ENCODE results near the gene INPP5F. TPM values are rescaled to one million over a fixed set of nuclear protein-coding genes. Genes with fewer than 3 reads are reported as not detected.

INPP5F gene
- total and polyA plus RNA-seq, 9 of the 15 experiments (the other 6 are each of a cell fraction or from before 2014, with no cell fraction given), result 1.6 to 7.3 (median 6.0) TPM

GRCh38 chr10:119737823-119738222 lies 12.0 kb downstream of the INPP5F start (continued):
- TF ChIP-seq ZNF23 (CRISPR knock-in tag; IDR thresholded peaks at IDR 0.05), result no peak
- TF ChIP-seq FOSL1 (tag; conservative IDR thresholded peaks at IDR 0.05), result peak; percentile 82
- TF ChIP-seq TARDBP (IDR thresholded peaks at IDR 0.05), result no peak
- TF ChIP-seq ZNF780A (CRISPR knock-in tag; IDR thresholded peaks at IDR 0.05), result no peak
- no peak for TF ChIP-seq KLF6 (CRISPR knock-in tag; IDR thresholded peaks at IDR 0.05; ENCODE audit: borderline replicate concordance)
- TF ChIP-seq, protein P1, sequence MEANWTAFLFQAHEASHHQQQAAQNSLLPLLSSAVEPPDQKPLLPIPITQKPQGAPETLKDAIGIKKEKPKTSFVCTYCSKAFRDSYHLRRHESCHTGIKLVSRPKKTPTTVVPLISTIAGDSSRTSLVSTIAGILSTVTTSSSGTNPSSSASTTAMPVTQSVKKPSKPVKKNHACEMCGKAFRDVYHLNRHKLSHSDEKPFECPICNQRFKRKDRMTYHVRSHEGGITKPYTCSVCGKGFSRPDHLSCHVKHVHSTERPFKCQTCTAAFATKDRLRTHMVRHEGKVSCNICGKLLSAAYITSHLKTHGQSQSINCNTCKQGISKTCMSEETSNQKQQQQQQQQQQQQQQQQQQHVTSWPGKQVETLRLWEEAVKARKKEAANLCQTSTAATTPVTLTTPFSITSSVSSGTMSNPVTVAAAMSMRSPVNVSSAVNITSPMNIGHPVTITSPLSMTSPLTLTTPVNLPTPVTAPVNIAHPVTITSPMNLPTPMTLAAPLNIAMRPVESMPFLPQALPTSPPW (CRISPR knock-in tag; IDR thresholded peaks at IDR 0.05), result no peak
- TF ChIP-seq, protein P2, sequence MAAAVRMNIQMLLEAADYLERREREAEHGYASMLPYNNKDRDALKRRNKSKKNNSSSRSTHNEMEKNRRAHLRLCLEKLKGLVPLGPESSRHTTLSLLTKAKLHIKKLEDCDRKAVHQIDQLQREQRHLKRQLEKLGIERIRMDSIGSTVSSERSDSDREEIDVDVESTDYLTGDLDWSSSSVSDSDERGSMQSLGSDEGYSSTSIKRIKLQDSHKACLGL (CRISPR knock-in tag; IDR thresholded peaks at IDR 0.05; ENCODE audit: borderline replicate concordance, poor library complexity, severe bottlenecking), result no peak
- TF ChIP-seq, protein P3, sequence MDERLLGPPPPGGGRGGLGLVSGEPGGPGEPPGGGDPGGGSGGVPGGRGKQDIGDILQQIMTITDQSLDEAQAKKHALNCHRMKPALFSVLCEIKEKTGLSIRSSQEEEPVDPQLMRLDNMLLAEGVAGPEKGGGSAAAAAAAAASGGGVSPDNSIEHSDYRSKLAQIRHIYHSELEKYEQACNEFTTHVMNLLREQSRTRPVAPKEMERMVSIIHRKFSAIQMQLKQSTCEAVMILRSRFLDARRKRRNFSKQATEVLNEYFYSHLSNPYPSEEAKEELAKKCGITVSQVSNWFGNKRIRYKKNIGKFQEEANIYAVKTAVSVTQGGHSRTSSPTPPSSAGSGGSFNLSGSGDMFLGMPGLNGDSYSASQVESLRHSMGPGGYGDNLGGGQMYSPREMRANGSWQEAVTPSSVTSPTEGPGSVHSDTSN (CRISPR knock-in tag; IDR thresholded peaks at IDR 0.05; ENCODE audit: low read depth), result no peak
- TF ChIP-seq, protein P3 (tag; conservative IDR thresholded peaks at IDR 0.05; ENCODE audit: low read depth), result peak; percentile 25; the same call in 1 of the 2 replicates
- no peak for TF ChIP-seq ZNF316 (IDR thresholded peaks at IDR 0.05)
- no peak for TF ChIP-seq ZNF57 (CRISPR knock-in tag; IDR thresholded peaks at IDR 0.05)
- TF ChIP-seq ZNF184 (CRISPR knock-in tag; IDR thresholded peaks at IDR 0.05), result no peak
- TF ChIP-seq, protein P4, sequence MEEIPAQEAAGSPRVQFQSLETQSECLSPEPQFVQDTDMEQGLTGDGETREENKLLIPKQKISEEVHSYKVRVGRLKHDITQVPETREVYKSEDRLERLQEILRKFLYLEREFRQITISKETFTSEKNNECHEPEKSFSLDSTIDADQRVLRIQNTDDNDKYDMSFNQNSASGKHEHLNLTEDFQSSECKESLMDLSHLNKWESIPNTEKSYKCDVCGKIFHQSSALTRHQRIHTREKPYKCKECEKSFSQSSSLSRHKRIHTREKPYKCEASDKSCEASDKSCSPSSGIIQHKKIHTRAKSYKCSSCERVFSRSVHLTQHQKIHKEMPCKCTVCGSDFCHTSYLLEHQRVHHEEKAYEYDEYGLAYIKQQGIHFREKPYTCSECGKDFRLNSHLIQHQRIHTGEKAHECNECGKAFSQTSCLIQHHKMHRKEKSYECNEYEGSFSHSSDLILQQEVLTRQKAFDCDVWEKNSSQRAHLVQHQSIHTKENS (CRISPR knock-in tag; IDR thresholded peaks at IDR 0.05), result no peak
- TF ChIP-seq SIN3B (IDR thresholded peaks at IDR 0.05; ENCODE audit: low read depth), result no peak
- TF ChIP-seq GTF2E2 (tag; IDR thresholded peaks at IDR 0.05), result 0 out of 2 replicates have a peak, but pooled peaks have one; percentile 25
- no peak for TF ChIP-seq SIRT6 (IDR thresholded peaks at IDR 0.05; ENCODE audit: low read depth, low read length)
- TF ChIP-seq ZNF75A (CRISPR knock-in tag; IDR thresholded peaks at IDR 0.05), result no peak
- TF ChIP-seq ZNF134 (CRISPR knock-in tag; conservative IDR thresholded peaks at IDR 0.05), result no peak
- TF ChIP-seq HNRNPL (IDR thresholded peaks at IDR 0.05; ENCODE audit: low read depth, low read length), result no peak
- TF ChIP-seq, protein P5, sequence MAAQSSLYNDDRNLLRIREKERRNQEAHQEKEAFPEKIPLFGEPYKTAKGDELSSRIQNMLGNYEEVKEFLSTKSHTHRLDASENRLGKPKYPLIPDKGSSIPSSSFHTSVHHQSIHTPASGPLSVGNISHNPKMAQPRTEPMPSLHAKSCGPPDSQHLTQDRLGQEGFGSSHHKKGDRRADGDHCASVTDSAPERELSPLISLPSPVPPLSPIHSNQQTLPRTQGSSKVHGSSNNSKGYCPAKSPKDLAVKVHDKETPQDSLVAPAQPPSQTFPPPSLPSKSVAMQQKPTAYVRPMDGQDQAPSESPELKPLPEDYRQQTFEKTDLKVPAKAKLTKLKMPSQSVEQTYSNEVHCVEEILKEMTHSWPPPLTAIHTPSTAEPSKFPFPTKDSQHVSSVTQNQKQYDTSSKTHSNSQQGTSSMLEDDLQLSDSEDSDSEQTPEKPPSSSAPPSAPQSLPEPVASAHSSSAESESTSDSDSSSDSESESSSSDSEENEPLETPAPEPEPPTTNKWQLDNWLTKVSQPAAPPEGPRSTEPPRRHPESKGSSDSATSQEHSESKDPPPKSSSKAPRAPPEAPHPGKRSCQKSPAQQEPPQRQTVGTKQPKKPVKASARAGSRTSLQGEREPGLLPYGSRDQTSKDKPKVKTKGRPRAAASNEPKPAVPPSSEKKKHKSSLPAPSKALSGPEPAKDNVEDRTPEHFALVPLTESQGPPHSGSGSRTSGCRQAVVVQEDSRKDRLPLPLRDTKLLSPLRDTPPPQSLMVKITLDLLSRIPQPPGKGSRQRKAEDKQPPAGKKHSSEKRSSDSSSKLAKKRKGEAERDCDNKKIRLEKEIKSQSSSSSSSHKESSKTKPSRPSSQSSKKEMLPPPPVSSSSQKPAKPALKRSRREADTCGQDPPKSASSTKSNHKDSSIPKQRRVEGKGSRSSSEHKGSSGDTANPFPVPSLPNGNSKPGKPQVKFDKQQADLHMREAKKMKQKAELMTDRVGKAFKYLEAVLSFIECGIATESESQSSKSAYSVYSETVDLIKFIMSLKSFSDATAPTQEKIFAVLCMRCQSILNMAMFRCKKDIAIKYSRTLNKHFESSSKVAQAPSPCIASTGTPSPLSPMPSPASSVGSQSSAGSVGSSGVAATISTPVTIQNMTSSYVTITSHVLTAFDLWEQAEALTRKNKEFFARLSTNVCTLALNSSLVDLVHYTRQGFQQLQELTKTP (IDR thresholded peaks at IDR 0.05; ENCODE audit: low read depth in 1 of 2, partially characterized antibody in 2 of 2), result no peak

Data from K562 (cell line).